GM12892 (cell line): ENCODE results near the gene CIB2.

Experiments used
- POLR2A ChIP-seq: IDR thresholded peaks from 2 replicates; pipeline ENCODE4 v1.6.1; 2011; ENCODE audit warnings: low read depth, low read length, control low read depth
- TAF1 ChIP-seq: IDR thresholded peaks from 2 replicates; pipeline ENCODE4 v1.6.1; 2011; ENCODE audit warnings: low read depth, mild to moderate bottlenecking, control low read depth, low read length, borderline replicate concordance

DNA sequence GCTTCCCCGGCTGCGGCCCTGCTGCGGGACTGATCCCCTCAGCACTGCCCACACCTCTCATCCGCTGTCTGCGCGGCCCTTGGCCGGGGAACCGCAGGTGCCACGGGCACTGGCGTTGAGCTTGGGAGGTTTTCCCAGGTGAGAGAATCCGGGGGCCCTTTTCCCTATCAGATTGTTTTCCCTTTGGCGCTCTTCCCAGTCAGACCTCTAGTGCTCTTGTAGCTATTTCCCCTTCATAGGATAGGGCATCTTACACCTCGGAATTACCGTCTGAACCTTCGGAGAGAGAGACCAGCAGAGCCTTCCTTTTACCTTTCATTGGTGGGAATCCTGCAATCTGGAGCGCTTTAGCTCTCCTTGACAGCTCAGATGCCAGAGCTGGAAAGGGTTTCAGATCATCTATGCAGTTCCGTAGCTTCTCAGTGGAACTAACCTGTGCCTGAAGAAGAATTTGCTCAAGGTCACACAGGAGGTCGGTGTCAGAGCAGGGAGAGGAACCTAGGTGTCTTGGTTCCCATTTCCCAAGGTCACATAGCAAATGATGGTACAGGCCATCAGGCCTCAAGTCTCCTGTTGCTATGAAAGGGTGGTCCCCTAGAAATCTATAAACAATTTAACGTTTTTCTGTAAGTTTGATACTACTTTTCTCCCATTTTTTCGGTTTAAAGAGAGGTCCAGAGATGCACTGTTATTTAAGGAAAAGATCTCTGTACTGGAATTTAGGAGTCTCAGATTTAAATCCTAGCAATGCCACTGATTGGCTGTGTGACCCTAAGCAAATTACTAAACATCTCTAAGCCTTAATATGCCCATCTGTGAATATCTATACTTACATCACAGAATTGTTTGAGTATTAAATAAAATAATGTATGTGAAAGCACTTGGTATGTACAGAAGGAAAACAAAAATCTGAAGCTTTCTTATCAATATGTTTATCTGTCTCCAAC lies 18.8 kb upstream of the CIB2 start:
- no peak for TF ChIP-seq POLR2A
- no peak for TF ChIP-seq TAF1
